Neutrophil (primary cell): Measurements from ENCODE around the gene PKM.

ENCODE experiments used
- H3K27ac ChIP-seq: fragments of 200-600 bp; sonication (generic); 2 replicates; pipeline ENCODE4 v1.5.1; 2016; ENCODE audit warnings: mild to moderate bottlenecking, moderate library complexity
- H3K27me3 ChIP-seq: fragments of 200-600 bp; sonication (generic); 2 replicates; pipeline ENCODE4 v1.6.0; 2016; ENCODE audit warnings: mild to moderate bottlenecking
- H3K36me3 ChIP-seq: fragments of 200-600 bp; sonication (generic); 2 replicates; pipeline ENCODE4 v1.5.1; 2017
- H3K4me1 ChIP-seq, 2 experiments: fragments of 200-600 bp in 1 of 2; sonication (generic) in 1 of 2; 1 replicate in 1 of 2; 2 replicates in 1 of 2; pipeline versions ENCODE4 v1.5.1 to v1.6.1; 2013 to 2016; ENCODE audit warnings: low read depth in 1 of 2, low read length in 1 of 2, mild to moderate bottlenecking in 1 of 2, moderate library complexity in 1 of 2; ENCODE audit not compliant: control insufficient read depth in 1 of 2, insufficient read depth in 1 of 2
- H3K4me3 ChIP-seq, 2 experiments: fragments of 200-600 bp in 1 of 2; sonication (generic) in 1 of 2; 1 replicate in 1 of 2; 2 replicates in 1 of 2; pipeline ENCODE4 v1.5.1; 2013 to 2016; ENCODE audit warnings: low read depth in 1 of 2, low read length in 1 of 2, mild to moderate bottlenecking in 1 of 2, moderate library complexity in 1 of 2
- H3K9me3 ChIP-seq: fragments of 200-600 bp; sonication (generic); 2 replicates; pipeline ENCODE4 v1.5.1; 2016
- CTCF ChIP-seq: fragments of 200-600 bp; sonication (generic); IDR thresholded peaks from 2 replicates; pipeline ENCODE4 v1.5.1; 2016; ENCODE audit warnings: antibody characterized with exemption

PKM gene

GRCh38 chr15:72184165-72184811, 46.7 kb downstream of the PKM start:
- no peaks in the 10 kb centered on the region for H3K4me1 ChIP-seq
- H3K4me3 ChIP-seq = no peak overlapping the region
- no peak overlapping the region for H3K27ac ChIP-seq

GRCh38 chr15:72183781-72184164, 47.2 kb downstream of the PKM start:
- Histone ChIP-seq H3K4me1 (no peaks in the 10 kb centered on the region), H3K9me3 (no peaks in the 10 kb centered on the region)

More at GRCh38 chr15:72184165-72184811, 46.7 kb downstream of the PKM start:
- Histone ChIP-seq H3K9me3 (no peaks in the 10 kb centered on the region), H3K36me3 (no peaks in the 10 kb centered on the region), H3K27me3 (peaks cover 67% of the 10 kb centered on the region)
- TF ChIP-seq CTCF = no peak

GRCh38 chr15:72182673-72183072, 48.3 kb downstream of the PKM start:
- H3K27ac ChIP-seq = no peak overlapping the region
- no peak overlapping the region for H3K4me3 ChIP-seq
- peaks cover 53% of the 10 kb centered on the region for H3K27me3 ChIP-seq
- H3K9me3 ChIP-seq = no peaks in the 10 kb centered on the region
- H3K4me1 ChIP-seq = no peaks in the 10 kb centered on the region
- no peaks in the 10 kb centered on the region for H3K36me3 ChIP-seq
- no peak for TF ChIP-seq CTCF

More at GRCh38 chr15:72183781-72184164, 47.2 kb downstream of the PKM start:
- H3K27ac ChIP-seq = no peak overlapping the region
- H3K27me3 ChIP-seq = peaks cover 62% of the 10 kb centered on the region
- no peak overlapping the region for H3K4me3 ChIP-seq
- no peak for TF ChIP-seq CTCF
- H3K36me3 ChIP-seq = no peaks in the 10 kb centered on the region

- no peaks in the 10 kb centered on the region for H3K4me1 ChIP-seq
- no peak for TF ChIP-seq CTCF
- H3K4me3 ChIP-seq = no peak overlapping the region
- H3K9me3 ChIP-seq = no peaks in the 10 kb centered on the region
- no peaks in the 10 kb centered on the region for H3K36me3 ChIP-seq
- H3K27me3 ChIP-seq = peaks cover 49% of the 10 kb centered on the region
- H3K27ac ChIP-seq = no peak overlapping the region
Measured at GRCh38 chr15:72182244-72182643, 48.7 kb downstream of the PKM start.

GRCh38 chr15:72180761-72181324, 50.1 kb downstream of the PKM start:
- H3K36me3 ChIP-seq = no peaks in the 10 kb centered on the region
- peaks cover 35% of the 10 kb centered on the region for H3K27me3 ChIP-seq
- no peak for TF ChIP-seq CTCF
- H3K9me3 ChIP-seq = no peaks in the 10 kb centered on the region
- no peak overlapping the region for H3K27ac ChIP-seq
- H3K4me3 ChIP-seq = no peak overlapping the region
- H3K4me1 ChIP-seq = no peaks in the 10 kb centered on the region
